Trophoblast cell (in vitro differentiated cells and primary cell): Measurements from ENCODE around the gene TUT1.

Experiments
- DNase-seq, 2 donors: peaks; one replicate each; pipeline ENCODE4 v3.0.0-alpha.2; 2016
- H2AFZ ChIP-seq: 2 replicates; pipeline ENCODE4 v1.6.1; 2013; ENCODE audit warnings: low read length, moderate library complexity, mild to moderate bottlenecking; ENCODE audit not compliant: insufficient read depth, poor library complexity
- H2AK5ac ChIP-seq: 2 replicates; pipeline ENCODE4 v1.6.1; 2013; ENCODE audit warnings: mild to moderate bottlenecking, low read length
- H2BK120ac ChIP-seq: 2 replicates; pipeline ENCODE4 v1.6.1; 2013; ENCODE audit warnings: low read length, mild to moderate bottlenecking, moderate library complexity; ENCODE audit not compliant: insufficient read depth, poor library complexity
- H2BK12ac ChIP-seq: 2 replicates; pipeline ENCODE4 v1.6.1; 2013; ENCODE audit warnings: mild to moderate bottlenecking, low read length, moderate library complexity
- H2BK5ac ChIP-seq: 2 replicates; pipeline ENCODE4 v1.6.1; 2013; ENCODE audit warnings: low read length, low read depth, moderate library complexity, mild to moderate bottlenecking; ENCODE audit not compliant: poor library complexity
- H3K14ac ChIP-seq: 2 replicates; pipeline ENCODE4 v1.6.1; 2013; ENCODE audit warnings: mild to moderate bottlenecking, low read length
- H3K18ac ChIP-seq: 2 replicates; pipeline ENCODE4 v1.6.1; 2013; ENCODE audit warnings: mild to moderate bottlenecking, low read length
- H3K23ac ChIP-seq: 2 replicates; pipeline ENCODE4 v1.6.1; 2013; ENCODE audit warnings: low read length
- H3K27ac ChIP-seq: 2 replicates; pipeline ENCODE4 v1.5.1; 2013; ENCODE audit warnings: low read depth, mild to moderate bottlenecking, inconsistent platforms, low read length, moderate library complexity
- H3K27me3 ChIP-seq: 2 replicates; pipeline ENCODE4 v1.6.1; 2013; ENCODE audit warnings: inconsistent platforms, mild to moderate bottlenecking, low read length, moderate library complexity; ENCODE audit not compliant: insufficient read depth
- H3K36me3 ChIP-seq, 2 experiments: 1 replicate in 1 of 2; 2 replicates in 1 of 2; pipeline ENCODE4 v1.6.1; 2013; ENCODE audit warnings: low read length in 2 of 2, mild to moderate bottlenecking in 2 of 2, moderate library complexity in 1 of 2; ENCODE audit not compliant: insufficient read depth in 2 of 2, control insufficient read depth in 1 of 2
- H3K4ac ChIP-seq: 2 replicates; pipeline ENCODE4 v1.6.1; 2013; ENCODE audit warnings: low read depth, mild to moderate bottlenecking, low read length, moderate library complexity
- H3K4me1 ChIP-seq, 2 experiments: 1 replicate in 1 of 2; 2 replicates in 1 of 2; pipeline ENCODE4 v1.6.1; 2013; ENCODE audit warnings: low read length in 2 of 2, mild to moderate bottlenecking in 2 of 2, moderate library complexity in 1 of 2; ENCODE audit not compliant: insufficient read depth in 2 of 2, control insufficient read depth in 1 of 2
- H3K4me2 ChIP-seq: 2 replicates; pipeline ENCODE4 v1.6.1; 2013; ENCODE audit warnings: inconsistent platforms, mild to moderate bottlenecking, low read length, moderate library complexity
- H3K4me3 ChIP-seq: 2 replicates; pipeline ENCODE4 v1.5.1; 2013; ENCODE audit warnings: mild to moderate bottlenecking, low read depth, low read length, inconsistent platforms
- H3K79me1 ChIP-seq: one replicate; pipeline ENCODE4 v1.6.1; 2013; ENCODE audit warnings: low read length
- H3K79me2 ChIP-seq: 2 replicates; pipeline ENCODE4 v1.6.1; 2013; ENCODE audit warnings: low read length, mild to moderate bottlenecking; ENCODE audit not compliant: control insufficient read depth, insufficient read depth, poor library complexity
- H3K9ac ChIP-seq: 2 replicates; pipeline ENCODE4 v1.6.1; 2013; ENCODE audit warnings: mild to moderate bottlenecking, low read length
- H3K9me3 ChIP-seq: 2 replicates; pipeline ENCODE4 v1.6.1; 2013; ENCODE audit warnings: low read depth, mild to moderate bottlenecking, control low read depth, inconsistent platforms, low read length; ENCODE audit not compliant: insufficient read depth
- H4K12ac ChIP-seq: 2 replicates; pipeline ENCODE4 v1.6.1; 2013; ENCODE audit warnings: low read depth, mild to moderate bottlenecking, low read length, moderate library complexity
- H4K8ac ChIP-seq: 2 replicates; pipeline ENCODE4 v1.6.1; 2013; ENCODE audit warnings: low read depth, mild to moderate bottlenecking, low read length, moderate library complexity
- H4K91ac ChIP-seq: one replicate; pipeline ENCODE4 v1.6.1; 2013; ENCODE audit warnings: low read depth, mild to moderate bottlenecking, low read length, moderate library complexity
- WGBS: extraction: QIAGEN DNeasy Blood & Tissue Kit; methylation state at CpG from one replicate; pipeline ENCODE4 v1.1.7; 2013; ENCODE audit warnings: missing lambda C conversion rate; ENCODE audit not compliant: insufficient read length, insufficient coverage; ENCODE audit errors: extremely low coverage; 5-methylcytosine and 5-hydroxymethylcytosine counted together

The TUT1 gene

DNA sequence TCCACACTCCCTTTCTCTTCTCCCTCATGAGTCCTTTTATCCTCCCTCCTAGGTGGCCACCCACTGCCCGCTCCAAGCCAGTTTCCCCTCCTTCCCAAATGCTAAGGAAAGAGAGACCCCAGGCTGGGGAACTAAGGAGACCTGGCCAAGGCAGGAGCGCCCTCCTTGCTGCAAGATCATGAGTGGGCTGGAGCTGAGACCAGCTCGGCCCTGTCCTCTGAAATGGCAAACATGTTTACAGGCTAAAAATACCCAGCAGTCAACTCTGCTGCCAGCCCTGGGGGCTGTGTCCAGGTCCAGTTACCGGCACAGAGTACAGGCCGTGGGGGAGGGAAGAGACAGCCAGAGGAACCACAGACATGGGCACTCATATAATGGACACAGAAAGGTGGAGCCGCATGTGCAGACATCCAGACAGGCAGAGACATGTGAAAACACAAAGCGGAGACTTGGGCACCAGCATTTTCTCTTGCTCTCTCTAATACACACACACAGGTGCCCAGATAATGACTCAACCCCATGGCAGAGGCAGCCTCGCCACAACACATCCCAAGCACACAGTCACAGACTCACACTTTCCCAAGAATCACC, 43.5 kb downstream of the TUT1 start:
- H3K4ac ChIP-seq: peak overlapping the region; percentile 95
- H3K14ac ChIP-seq: peak overlapping the region; percentile 96
- peak overlapping the region; percentile 94 for H2BK5ac ChIP-seq
- no peak overlapping the region for H4K12ac ChIP-seq
- H2BK120ac ChIP-seq: peak overlapping the region; percentile 96
- peak overlapping the region; percentile 69 for H4K8ac ChIP-seq
- no CpG with 5 or more reads among the region's 8 CpGs for WGBS
- DNase-seq: peak in 1 of 2 donors; percentile 41
- H3K79me1 ChIP-seq: peaks cover 47% of the 10 kb centered on the region
- H4K91ac ChIP-seq: peak overlapping the region; percentile 96
- no peak overlapping the region for H3K23ac ChIP-seq
- peaks cover 47% of the 10 kb centered on the region for H3K79me2 ChIP-seq
- no peaks in the 10 kb centered on the region for H3K27me3 ChIP-seq
- peak overlapping the region; percentile 93 for H3K4me2 ChIP-seq
- H3K9me3 ChIP-seq: peaks cover 4% of the 10 kb centered on the region
- H2BK12ac ChIP-seq: peak overlapping the region; percentile 96
- peak overlapping the region; percentile 42 for H3K9ac ChIP-seq
- peak overlapping the region; percentile 21 for H2AFZ ChIP-seq
- H3K4me3 ChIP-seq: peak overlapping the region; percentile 25
- H3K36me3 ChIP-seq: peaks cover 16 to 20% of the 10 kb centered on the region in 2 experiments
- H3K18ac ChIP-seq: peak overlapping the region; percentile 85
- peak overlapping the region; percentile 27 for H2AK5ac ChIP-seq
- H3K4me1 ChIP-seq: peaks cover 20 to 25% of the 10 kb centered on the region in 2 experiments
- peak overlapping the region; percentile 98 for H3K27ac ChIP-seq

DNA sequence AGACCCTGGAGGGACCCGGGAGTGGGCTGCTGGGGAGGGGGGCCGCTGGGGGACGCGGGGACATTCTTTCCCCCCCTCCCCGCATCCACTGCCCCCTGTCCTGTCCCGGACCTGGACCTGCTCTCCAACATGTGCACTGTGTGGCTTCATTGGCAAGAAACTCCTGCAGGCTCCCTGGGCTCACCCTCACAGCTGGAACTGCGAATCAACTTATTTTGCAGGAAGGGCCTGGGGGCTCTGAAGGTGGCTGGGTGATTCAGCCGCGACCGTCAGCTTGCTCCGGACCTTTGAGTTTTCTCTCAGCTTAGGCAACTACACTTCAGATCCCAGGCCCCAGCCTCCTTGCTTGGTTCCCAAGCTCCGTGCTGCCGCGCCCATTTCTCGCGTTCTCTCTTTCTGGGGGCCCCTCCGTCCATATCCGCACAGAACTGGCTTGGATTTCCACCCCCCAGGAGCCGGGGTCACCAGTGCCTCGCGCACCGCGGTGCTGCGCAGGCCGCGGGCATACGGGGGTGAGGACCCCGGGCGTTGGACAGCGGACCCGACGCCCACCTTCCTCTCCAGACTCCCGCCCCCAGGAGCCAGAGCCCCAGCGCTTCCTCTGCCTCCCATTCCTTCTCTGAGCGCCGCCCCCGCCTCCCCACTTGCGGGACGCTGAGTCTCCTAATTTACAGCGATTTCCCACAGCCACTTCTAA, 44.2 kb downstream of the TUT1 start:
- peak; percentile 78 to 90 for DNase-seq
- WGBS: no CpG with 5 or more reads among the region's 40 CpGs
- peaks cover 22 to 27% of the 10 kb centered on the region in 2 experiments for H3K4me1 ChIP-seq

DNA sequence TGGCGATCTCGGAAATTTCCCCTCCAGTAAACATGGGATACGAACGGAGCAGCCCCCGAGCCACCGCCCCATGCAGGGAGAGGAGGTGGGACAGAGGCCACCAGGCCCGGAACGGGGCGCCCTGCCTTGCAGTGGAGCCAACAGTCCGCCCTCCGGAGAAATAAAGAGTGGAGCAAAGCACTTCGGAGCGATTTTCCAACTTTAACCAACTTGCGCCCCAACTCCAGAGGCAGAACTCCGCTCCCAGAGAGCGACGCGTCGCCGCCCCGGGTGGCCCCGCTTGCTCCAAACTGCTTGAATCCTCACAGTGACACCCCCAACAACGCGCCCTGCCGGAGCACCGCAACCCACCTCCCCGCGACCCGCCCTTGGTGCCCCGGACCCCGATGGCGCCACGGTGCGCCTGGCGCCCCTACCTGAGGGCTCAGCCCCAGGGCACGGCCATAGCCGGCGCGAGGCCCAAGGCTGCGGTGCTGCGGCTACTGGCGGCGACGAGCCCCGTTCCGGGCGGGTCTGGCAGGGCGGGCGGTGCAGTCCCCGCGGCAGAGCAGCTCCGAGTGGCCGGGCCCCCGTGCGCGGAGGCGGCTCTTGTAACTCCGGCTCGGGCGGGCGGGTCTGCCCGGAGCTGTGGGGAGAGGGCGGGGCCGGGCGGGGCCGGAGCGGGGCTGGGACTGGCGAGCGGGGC, 44.9 kb downstream of the TUT1 start, which contains the start of gene AHNAK:
AHNAK (minus strand) TSS at position 563 of the 685 bp plus-strand sequence. CDS start 10,708 bp downstream, outside the sequence.
- Histone ChIP-seq H3K18ac (peak within 1 kb of the TSS; percentile 99), H3K79me1 (peaks cover 50% of the 10 kb centered on the region), H3K36me3 (peaks cover 24 to 26% of the 10 kb centered on the region in 2 experiments), H3K14ac (peak within 1 kb of the TSS; percentile 98), H3K4me2 (peak within 1 kb of the TSS; percentile 93), H2AFZ (peak within 1 kb of the TSS; percentile 74), H4K8ac (peak within 1 kb of the TSS; percentile 84), H2AK5ac (peak within 1 kb of the TSS; percentile 94), H3K27me3 (no peaks in the 10 kb centered on the region), H4K12ac (peak within 1 kb of the TSS; percentile 89), H4K91ac (peak within 1 kb of the TSS; percentile 98), H3K4ac (peak within 1 kb of the TSS; percentile 100), H3K9me3 (peaks cover 6% of the 10 kb centered on the region), H3K79me2 (peaks cover 61% of the 10 kb centered on the region), H3K9ac (peak within 1 kb of the TSS; percentile 97), H3K4me1 (peaks cover 22 to 27% of the 10 kb centered on the region in 2 experiments), H2BK12ac (peak within 1 kb of the TSS; percentile 96), H3K23ac (no peak within 1 kb of the TSS), H3K27ac (peak within 1 kb of the TSS; percentile 98), H2BK5ac (peak within 1 kb of the TSS; percentile 94), H2BK120ac (peak within 1 kb of the TSS; percentile 98), H3K4me3 (peak within 1 kb of the TSS; percentile 96)
- WGBS: no CpG with 5 or more reads among the region's 69 CpGs
- peak; percentile 77 to 79 for DNase-seq

More for the DNA sequence above, 44.2 kb downstream of the TUT1 start:
- H3K4me3 ChIP-seq: peak overlapping the region; percentile 96
- peak overlapping the region; percentile 87 for H2AK5ac ChIP-seq
- peak overlapping the region; percentile 69 for H4K8ac ChIP-seq
- H3K79me1 ChIP-seq: peaks cover 50% of the 10 kb centered on the region
- peak overlapping the region; percentile 98 for H3K27ac ChIP-seq
- H2BK120ac ChIP-seq: peak overlapping the region; percentile 96
- peak overlapping the region; percentile 32 for H2AFZ ChIP-seq
- peak overlapping the region; percentile 96 for H3K14ac ChIP-seq
- peak overlapping the region; percentile 96 for H4K91ac ChIP-seq
- H3K4me2 ChIP-seq: peak overlapping the region; percentile 93
- peak overlapping the region; percentile 45 for H4K12ac ChIP-seq
- H3K9me3 ChIP-seq: peaks cover 6% of the 10 kb centered on the region
- H3K27me3 ChIP-seq: no peaks in the 10 kb centered on the region
- H3K9ac ChIP-seq: peak overlapping the region; percentile 83
- H3K23ac ChIP-seq: no peak overlapping the region
- peak overlapping the region; percentile 95 for H3K4ac ChIP-seq
- H3K18ac ChIP-seq: peak overlapping the region; percentile 85
- peak overlapping the region; percentile 96 for H2BK12ac ChIP-seq
- peaks cover 54% of the 10 kb centered on the region for H3K79me2 ChIP-seq
- H2BK5ac ChIP-seq: peak overlapping the region; percentile 94
- H3K36me3 ChIP-seq: peaks cover 20 to 24% of the 10 kb centered on the region in 2 experiments
